GM12878 (cell line): Measurements from ENCODE around the gene CHST8.

ENCODE experiments used
- BRCA1 ChIP-seq: IDR thresholded peaks from 2 replicates; pipeline ENCODE4 v1.6.1; 2011; ENCODE audit warnings: low read depth, low read length, improper control_type of control experiment
- CTCF ChIP-seq, 3 experiments: IDR thresholded peaks in 2 of 3; conservative IDR thresholded peaks in 1 of 3; 2 replicates each; pipeline ENCODE4 v1.5.1; 2011; ENCODE audit warnings: low read depth in 3 of 3, low read length in 3 of 3, mild to moderate bottlenecking in 3 of 3, control low read depth in 2 of 3, moderate library complexity in 2 of 3, inconsistent platforms in 1 of 3, mixed read lengths in 1 of 3; ENCODE audit not compliant: control insufficient read depth in 2 of 3, insufficient read depth in 1 of 3; ENCODE audit errors: extremely low read depth in 1 of 3
- JUNB ChIP-seq: IDR thresholded peaks from 2 replicates; pipeline ENCODE4 v1.6.1; 2016; ENCODE audit warnings: antibody characterized with exemption, mild to moderate bottlenecking
- PRDM15 ChIP-seq: fragments of 450-650 bp; formaldehyde crosslinking; IDR thresholded peaks from 2 replicates; pipeline ENCODE4 v1.4.0; 2020; ENCODE audit warnings: mild to moderate bottlenecking, moderate library complexity
- RAD21 ChIP-seq: IDR thresholded peaks from 2 replicates; pipeline ENCODE4 v1.6.1; 2011; ENCODE audit warnings: mild to moderate bottlenecking, low read depth, low read length, moderate library complexity; ENCODE audit not compliant: insufficient read depth
- ZBED1 ChIP-seq: IDR thresholded peaks from 2 replicates; pipeline ENCODE4 v1.6.1; 2016; ENCODE audit warnings: borderline replicate concordance
- ZNF384 ChIP-seq: IDR thresholded peaks from 2 replicates; pipeline ENCODE4 v1.6.1; 2012; ENCODE audit warnings: low read depth, mild to moderate bottlenecking, low read length, improper control_type of control experiment, borderline replicate concordance

GRCh38 chr19:33671211-33671610 lies 49.5 kb downstream of the CHST8 start:
- TF ChIP-seq CTCF (IDR thresholded peaks at IDR 0.05 in 2 of 3, conservative IDR thresholded peaks at IDR 0.05 in 1 of 3; ENCODE audit: control insufficient read depth in 2 of 3, extremely low read depth in 1 of 3, insufficient read depth in 1 of 3, low read depth in 3 of 3, low read length in 3 of 3) (no peak), RAD21 (no peak), BRCA1 (no peak), JUNB (no peak), ZBED1 (no peak), PRDM15 (CRISPR knock-in tag) (no peak), ZNF384 (no peak)
